AG09309 (cell line): ENCODE data around the gene BHLHE41.

ENCODE experiments used
- DNase-seq: peaks from one replicate; pipeline ENCODE4 v3.0.0-alpha.2; 2010; ENCODE audit warnings: low read depth
- H3K4me3 ChIP-seq: 2 replicates; pipeline ENCODE4 v1.5.1; 2011; ENCODE audit warnings: mild to moderate bottlenecking, low read depth, low read length, moderate library complexity; ENCODE audit not compliant: control insufficient read depth
- TF ChIP-seq, protein P1 (sequence below): IDR thresholded peaks from 2 replicates; pipeline ENCODE4 v1.5.1; 2011; ENCODE audit warnings: mild to moderate bottlenecking, low read depth, low read length, inconsistent platforms; ENCODE audit not compliant: insufficient read depth, control insufficient read depth; ENCODE audit errors: missing control alignments

The BHLHE41 gene

DNA sequence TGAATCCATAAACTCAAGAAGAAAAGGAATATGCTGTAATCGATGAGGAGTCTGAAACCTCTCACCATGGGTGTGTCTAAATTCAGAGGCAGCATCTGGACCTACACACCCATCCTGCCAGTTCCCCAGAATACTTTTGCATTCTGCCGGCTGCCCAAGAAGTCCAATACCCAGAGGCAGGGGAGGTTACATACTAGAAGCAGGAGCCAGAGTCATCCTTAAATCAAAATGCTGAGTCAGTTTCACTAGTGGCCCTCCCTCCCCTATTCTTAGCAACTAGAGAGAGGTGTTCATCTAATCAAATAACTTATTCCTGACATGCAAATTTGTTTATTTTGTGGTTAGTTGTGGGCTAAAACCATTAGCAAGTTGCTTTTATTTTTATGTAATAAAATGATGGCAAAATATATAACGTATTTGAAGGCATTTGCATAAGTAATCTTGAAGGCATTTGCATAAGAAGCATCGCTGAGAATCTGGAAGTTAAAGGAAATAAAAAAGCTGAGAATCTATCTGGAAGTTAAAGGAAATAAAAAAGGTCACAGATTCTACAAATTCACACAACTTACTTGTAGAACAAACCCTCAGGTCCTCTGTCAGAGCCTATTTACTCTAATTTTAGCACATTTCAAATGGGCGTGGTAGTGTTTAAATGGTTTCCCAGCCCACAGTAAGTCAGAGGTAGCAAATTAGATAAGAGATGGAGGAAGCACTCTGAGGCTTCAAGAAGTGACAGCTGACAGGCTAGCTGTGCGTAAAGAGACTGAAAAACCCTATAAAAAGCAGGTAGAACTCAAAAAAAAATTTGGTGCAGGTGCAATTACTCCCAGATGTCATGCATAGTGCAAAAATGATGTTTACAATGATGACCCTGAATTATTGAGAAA, 7.8 kb downstream of the BHLHE41 start:
- DNase-seq: no peak
- TF ChIP-seq, protein P1, sequence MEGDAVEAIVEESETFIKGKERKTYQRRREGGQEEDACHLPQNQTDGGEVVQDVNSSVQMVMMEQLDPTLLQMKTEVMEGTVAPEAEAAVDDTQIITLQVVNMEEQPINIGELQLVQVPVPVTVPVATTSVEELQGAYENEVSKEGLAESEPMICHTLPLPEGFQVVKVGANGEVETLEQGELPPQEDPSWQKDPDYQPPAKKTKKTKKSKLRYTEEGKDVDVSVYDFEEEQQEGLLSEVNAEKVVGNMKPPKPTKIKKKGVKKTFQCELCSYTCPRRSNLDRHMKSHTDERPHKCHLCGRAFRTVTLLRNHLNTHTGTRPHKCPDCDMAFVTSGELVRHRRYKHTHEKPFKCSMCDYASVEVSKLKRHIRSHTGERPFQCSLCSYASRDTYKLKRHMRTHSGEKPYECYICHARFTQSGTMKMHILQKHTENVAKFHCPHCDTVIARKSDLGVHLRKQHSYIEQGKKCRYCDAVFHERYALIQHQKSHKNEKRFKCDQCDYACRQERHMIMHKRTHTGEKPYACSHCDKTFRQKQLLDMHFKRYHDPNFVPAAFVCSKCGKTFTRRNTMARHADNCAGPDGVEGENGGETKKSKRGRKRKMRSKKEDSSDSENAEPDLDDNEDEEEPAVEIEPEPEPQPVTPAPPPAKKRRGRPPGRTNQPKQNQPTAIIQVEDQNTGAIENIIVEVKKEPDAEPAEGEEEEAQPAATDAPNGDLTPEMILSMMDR: no peak
- no peak overlapping the region for H3K4me3 ChIP-seq

DNA sequence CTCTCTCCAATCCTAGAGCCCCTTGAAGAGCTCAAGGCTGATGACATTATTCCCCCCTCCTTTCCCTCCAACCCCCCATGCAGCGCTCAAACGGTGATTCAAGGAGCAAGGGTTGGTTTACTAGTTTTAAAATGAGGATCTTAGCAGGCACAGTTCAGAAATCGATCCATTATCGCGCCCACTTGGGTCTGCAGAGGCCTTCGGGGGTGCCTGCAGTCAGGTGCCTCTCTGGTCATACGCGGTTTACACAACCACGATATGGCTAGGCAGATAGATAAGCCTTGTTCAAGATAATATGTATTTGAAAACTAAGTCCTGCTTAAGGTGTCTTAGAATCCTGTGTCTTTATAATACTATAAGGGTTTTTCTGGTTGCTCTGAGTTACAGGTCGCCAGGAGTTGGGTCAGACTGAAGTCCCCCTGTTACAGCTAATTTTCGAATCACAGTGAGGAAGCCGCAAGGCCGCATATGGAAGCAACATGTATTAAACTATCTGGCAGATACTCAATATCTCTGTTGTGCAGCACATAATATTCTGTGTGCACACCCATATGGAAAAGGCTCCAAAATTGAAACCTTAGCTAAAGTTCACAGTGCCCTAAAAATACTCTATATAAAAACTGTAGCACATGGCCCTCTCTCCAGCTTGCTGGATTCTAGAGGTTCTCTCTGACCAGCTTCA, 10.0 kb downstream of the BHLHE41 start:
- no peak for DNase-seq
- TF ChIP-seq, protein P1: no peak
- peak overlapping the region; percentile 37 for H3K4me3 ChIP-seq

DNA sequence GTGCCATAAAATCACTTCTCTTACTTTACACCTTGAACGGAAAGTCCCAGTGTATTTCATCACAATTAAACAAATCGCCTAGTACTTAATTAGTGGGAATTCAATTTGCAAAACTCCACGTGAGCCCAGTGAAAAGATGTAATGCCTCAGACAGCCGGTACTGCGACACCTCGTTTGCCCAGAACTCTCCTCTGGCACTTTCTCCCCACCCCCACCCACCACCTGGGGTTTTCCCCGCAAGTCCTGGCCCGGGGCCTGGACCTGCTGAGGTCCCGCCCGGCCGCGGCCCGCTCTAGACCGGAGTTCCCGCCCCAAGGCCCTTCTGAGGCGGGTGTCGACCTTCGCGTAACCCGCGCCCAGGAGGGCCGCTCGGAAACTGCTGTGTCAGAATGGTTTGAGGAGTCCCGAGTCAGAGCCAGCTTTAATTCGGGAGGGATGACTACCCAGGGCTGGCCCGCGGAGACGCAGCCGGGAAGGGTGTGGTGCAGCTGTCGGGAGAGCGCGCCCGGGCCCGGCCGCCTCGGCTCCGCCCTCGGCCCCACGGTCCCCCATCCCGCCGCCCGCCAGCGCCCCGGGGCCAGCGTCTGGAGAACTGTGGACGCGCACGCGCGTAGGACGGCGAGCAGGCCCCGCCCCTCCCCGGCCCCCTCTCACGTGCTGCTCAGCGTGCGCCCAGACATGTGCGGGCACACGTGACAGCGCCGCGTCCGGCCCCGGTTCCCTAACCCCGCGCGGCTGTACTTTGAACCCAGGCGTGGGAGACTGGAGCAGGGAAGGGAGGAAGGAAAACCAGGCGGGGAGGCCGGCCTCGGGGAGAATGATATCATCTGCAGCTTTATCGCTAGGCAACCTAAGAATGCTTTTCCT, 10.8 kb downstream of the BHLHE41 start:
- TF ChIP-seq, protein P1: no peak
- peak overlapping the region; percentile 42 for H3K4me3 ChIP-seq
- peak; percentile 57 for DNase-seq

DNA sequence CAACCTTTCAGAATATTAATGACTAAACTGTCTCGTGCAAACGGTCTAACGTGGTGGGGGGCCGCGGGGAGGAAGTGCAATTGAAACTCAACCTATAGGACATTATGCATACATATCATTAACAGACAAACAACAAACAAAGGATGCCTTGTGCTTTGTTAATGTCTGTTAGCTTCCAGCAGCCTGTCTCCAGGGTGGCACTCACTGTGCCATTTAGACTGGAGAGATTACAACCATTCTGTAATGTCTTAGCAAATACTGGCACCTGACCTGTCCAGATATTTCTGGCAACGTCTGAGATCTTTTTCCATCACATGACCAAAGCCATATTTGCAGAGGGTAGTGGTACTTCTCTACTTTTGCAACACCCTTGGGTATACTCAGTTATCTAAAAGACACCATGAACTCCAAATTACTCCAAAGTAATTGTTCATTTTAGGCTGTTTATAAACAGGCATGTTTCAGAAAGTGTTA, 11.6 kb downstream of the BHLHE41 start:
- H3K4me3 ChIP-seq: no peak overlapping the region
- no peak for DNase-seq
- TF ChIP-seq, protein P1: no peak

DNA sequence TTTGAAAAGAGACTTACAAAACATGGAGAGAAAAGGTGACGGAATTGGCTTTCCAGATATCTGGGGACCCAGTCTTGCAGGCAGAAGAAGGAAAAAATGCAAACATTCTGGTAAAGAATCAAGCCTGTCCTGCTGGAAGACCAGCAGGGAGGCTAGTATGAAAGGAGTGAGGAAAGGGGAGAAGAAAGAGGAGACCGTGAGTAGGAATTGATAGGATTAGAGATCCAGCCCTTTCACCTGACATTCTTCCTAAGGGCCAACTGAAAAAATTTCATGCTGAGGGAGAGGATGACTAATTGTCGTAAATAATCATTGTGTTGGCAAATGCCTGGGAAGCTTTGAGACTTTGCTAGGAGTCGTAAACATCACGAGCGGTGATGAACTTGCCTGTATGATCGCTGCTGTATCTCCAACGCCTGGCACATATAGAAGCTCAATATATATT, 12.1 kb downstream of the BHLHE41 start:
- no peak for DNase-seq
- no peak overlapping the region for H3K4me3 ChIP-seq
- TF ChIP-seq, protein P1: no peak

GRCh38 chr12:26112232-26112631, 12.6 kb downstream of the BHLHE41 start:
- TF ChIP-seq, protein P1: no peak
- no peak overlapping the region for H3K4me3 ChIP-seq
- DNase-seq: no peak
